ENCODE results near the gene ACACA. TPM values are rescaled to one million over a fixed set of nuclear protein-coding genes. Genes with fewer than 3 reads are reported as not detected.
A peak's percentile ranks its signal among the peaks of the same experiment; 100 is the strongest.

ACACA gene
- total and polyA plus RNA-seq, 9 of the 15 experiments (the other 6 are each of a cell fraction or from before 2014, with no cell fraction given): 35.9 to 135 (median 88.4) TPM

DNA sequence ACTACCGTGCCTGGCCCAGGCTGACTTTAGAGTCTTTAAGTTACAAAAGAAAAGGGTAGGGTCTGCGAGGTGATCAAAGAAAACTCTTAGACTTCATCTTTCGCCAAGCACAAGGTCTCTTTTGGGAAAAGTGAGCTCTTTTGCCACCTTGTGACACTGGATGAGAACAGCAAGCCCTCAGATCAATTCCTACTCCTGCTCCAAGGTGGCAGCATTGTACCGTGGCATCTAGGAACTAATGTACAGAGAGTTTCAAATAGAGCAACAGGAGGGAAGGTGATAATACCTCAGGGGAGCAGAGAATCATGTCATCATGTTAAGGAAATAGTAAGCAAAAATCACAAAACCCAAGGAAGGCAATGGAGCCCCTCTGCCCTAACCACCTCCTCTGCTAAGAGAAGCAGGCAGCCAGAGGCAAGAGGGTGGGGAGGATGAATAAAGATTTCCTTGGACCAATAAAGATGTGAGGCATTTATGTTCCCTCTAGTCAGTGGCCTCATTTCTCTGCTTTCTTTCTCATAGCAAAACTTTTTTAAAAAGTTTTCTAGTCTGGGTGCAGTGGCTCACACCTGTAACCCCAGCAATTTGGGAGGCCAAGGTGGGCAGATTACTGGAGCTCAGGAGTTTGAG, 33.0 kb downstream of the ACACA start (continued):
- no peak for TF ChIP-seq KAT2B (IDR thresholded peaks at IDR 0.05; ENCODE audit: low read depth, low read length)
- no peak for TF ChIP-seq ZNF561 (CRISPR knock-in tag; conservative IDR thresholded peaks at IDR 0.05)
- TF ChIP-seq NCOA1 (IDR thresholded peaks at IDR 0.05; ENCODE audit: low read depth): 0 out of 2 replicates have a peak, but pooled peaks have one; percentile 24
- peak; percentile 66; the same call in 1 of the 2 replicates for TF ChIP-seq XRCC5 (IDR thresholded peaks at IDR 0.05; ENCODE audit: low read depth, low read length)
- TF ChIP-seq, protein P1, sequence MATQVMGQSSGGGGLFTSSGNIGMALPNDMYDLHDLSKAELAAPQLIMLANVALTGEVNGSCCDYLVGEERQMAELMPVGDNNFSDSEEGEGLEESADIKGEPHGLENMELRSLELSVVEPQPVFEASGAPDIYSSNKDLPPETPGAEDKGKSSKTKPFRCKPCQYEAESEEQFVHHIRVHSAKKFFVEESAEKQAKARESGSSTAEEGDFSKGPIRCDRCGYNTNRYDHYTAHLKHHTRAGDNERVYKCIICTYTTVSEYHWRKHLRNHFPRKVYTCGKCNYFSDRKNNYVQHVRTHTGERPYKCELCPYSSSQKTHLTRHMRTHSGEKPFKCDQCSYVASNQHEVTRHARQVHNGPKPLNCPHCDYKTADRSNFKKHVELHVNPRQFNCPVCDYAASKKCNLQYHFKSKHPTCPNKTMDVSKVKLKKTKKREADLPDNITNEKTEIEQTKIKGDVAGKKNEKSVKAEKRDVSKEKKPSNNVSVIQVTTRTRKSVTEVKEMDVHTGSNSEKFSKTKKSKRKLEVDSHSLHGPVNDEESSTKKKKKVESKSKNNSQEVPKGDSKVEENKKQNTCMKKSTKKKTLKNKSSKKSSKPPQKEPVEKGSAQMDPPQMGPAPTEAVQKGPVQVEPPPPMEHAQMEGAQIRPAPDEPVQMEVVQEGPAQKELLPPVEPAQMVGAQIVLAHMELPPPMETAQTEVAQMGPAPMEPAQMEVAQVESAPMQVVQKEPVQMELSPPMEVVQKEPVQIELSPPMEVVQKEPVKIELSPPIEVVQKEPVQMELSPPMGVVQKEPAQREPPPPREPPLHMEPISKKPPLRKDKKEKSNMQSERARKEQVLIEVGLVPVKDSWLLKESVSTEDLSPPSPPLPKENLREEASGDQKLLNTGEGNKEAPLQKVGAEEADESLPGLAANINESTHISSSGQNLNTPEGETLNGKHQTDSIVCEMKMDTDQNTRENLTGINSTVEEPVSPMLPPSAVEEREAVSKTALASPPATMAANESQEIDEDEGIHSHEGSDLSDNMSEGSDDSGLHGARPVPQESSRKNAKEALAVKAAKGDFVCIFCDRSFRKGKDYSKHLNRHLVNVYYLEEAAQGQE (IDR thresholded peaks at IDR 0.05; ENCODE audit: borderline replicate concordance): peak; percentile 93
- TF ChIP-seq, protein P1 (CRISPR knock-in tag; IDR thresholded peaks at IDR 0.05; ENCODE audit: low read depth): no peak
- TF ChIP-seq ARID2 (IDR thresholded peaks at IDR 0.05): peak; percentile 98
- TF ChIP-seq, protein P2, sequence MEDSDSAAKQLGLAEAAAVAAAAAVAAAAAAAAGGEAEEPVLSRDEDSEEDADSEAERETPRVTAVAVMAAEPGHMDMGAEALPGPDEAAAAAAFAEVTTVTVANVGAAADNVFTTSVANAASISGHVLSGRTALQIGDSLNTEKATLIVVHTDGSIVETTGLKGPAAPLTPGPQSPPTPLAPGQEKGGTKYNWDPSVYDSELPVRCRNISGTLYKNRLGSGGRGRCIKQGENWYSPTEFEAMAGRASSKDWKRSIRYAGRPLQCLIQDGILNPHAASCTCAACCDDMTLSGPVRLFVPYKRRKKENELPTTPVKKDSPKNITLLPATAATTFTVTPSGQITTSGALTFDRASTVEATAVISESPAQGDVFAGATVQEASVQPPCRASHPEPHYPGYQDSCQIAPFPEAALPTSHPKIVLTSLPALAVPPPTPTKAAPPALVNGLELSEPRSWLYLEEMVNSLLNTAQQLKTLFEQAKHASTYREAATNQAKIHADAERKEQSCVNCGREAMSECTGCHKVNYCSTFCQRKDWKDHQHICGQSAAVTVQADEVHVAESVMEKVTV (CRISPR knock-in tag; IDR thresholded peaks at IDR 0.05): peak; percentile 93
- TF ChIP-seq, protein P3, sequence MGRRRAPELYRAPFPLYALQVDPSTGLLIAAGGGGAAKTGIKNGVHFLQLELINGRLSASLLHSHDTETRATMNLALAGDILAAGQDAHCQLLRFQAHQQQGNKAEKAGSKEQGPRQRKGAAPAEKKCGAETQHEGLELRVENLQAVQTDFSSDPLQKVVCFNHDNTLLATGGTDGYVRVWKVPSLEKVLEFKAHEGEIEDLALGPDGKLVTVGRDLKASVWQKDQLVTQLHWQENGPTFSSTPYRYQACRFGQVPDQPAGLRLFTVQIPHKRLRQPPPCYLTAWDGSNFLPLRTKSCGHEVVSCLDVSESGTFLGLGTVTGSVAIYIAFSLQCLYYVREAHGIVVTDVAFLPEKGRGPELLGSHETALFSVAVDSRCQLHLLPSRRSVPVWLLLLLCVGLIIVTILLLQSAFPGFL (CRISPR knock-in tag; IDR thresholded peaks at IDR 0.05): 0 out of 2 replicates have a peak, but pooled peaks have one; percentile 46
- peak; percentile 13; the same call in 1 of the 2 replicates for TF ChIP-seq KLF13 (tag; IDR thresholded peaks at IDR 0.05; ENCODE audit: borderline replicate concordance, low read depth)

Data from K562 (cell line).